ENCODE data around the gene EIF1AD. TPM values are rescaled to one million over a fixed set of nuclear protein-coding genes. Genes with fewer than 3 reads are reported as not detected.

EIF1AD gene
- total and polyA plus RNA-seq, 2 of the 8 experiments (the other 6 are each of a cell fraction or from before 2014, with no cell fraction given) = 32.6 to 39.9 TPM

DNA sequence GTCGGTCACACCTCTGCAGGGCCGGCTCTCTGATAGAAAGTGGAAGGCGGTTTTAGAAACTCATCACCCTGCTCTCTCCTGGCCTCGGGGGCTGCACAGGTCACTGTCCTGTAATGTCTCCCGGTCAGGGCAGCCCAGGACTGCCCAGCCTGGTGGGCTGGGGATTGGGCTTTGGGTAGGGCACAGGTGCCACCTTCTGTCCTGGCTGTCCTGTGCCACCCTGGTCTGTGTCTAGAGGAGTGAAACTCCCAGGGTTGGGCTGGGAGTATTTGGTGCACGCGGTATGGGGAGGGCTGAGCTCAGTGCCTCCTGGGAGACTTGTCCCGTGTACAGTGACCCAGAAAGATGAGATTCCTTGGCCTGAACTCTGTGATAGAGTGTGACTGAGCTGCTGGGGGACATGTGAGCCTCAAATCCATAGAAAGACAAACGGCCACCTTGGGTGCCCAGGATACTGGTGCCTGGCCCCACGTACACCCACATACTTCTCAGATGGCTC lies 22.6 kb downstream of the EIF1AD start (continued):
- no peak for TF ChIP-seq CHD7 (IDR thresholded peaks at IDR 0.05; ENCODE audit: insufficient replicate concordance, low read length)
- TF ChIP-seq KDM4A (IDR thresholded peaks at IDR 0.05; ENCODE audit: low read depth, low read length, severe bottlenecking) = no peak
- no peak for TF ChIP-seq YY1 (IDR thresholded peaks at IDR 0.05; ENCODE audit: low read depth, low read length)

Data from H1 (cell line).